Peyer's patch (tissue), 4 donors: ENCODE results near the gene LIPE.

Experiments used
- POLR2A ChIP-seq, 2 donors: fragments of 450-650 bp; IDR thresholded peaks; one replicate each; pipeline ENCODE4 v1.5.1; 2017; ENCODE audit warnings: antibody characterized with exemption in 2 of 2, mild to moderate bottlenecking in 2 of 2, moderate library complexity in 2 of 2
- TF ChIP-seq, protein P1 (sequence below), 6 experiments: fragments of 450-650 bp in 4 of 6; fragments of 200-600 bp in 2 of 6; sonication (generic) in 1 of 6; IDR thresholded peaks; one replicate each; pipeline ENCODE4 v1.5.1; 2017 to 2019; ENCODE audit warnings: antibody characterized with exemption in 6 of 6, mild to moderate bottlenecking in 3 of 6, moderate library complexity in 1 of 6

DNA sequence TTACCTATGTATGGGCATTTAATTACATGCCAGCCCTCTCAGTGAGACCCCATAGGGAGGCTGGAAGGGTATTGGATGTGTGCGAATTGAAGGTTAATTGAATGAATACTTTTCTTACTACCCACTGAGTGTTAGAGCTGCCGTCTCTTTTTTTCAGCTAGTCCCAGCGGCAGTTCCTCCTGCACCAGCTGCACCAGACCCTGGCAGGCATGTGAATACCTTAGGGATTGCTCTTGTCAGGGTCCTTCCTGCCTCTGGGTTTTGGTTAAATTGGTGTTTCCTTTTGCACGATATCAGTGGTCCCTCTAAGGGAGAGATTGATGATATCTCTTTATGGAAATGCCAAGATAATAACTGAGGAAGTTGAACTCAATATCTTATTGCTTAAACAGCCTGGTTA is 25.4 kb upstream of the LIPE start:
- TF ChIP-seq, protein P1, sequence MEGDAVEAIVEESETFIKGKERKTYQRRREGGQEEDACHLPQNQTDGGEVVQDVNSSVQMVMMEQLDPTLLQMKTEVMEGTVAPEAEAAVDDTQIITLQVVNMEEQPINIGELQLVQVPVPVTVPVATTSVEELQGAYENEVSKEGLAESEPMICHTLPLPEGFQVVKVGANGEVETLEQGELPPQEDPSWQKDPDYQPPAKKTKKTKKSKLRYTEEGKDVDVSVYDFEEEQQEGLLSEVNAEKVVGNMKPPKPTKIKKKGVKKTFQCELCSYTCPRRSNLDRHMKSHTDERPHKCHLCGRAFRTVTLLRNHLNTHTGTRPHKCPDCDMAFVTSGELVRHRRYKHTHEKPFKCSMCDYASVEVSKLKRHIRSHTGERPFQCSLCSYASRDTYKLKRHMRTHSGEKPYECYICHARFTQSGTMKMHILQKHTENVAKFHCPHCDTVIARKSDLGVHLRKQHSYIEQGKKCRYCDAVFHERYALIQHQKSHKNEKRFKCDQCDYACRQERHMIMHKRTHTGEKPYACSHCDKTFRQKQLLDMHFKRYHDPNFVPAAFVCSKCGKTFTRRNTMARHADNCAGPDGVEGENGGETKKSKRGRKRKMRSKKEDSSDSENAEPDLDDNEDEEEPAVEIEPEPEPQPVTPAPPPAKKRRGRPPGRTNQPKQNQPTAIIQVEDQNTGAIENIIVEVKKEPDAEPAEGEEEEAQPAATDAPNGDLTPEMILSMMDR (IDR thresholded peaks at IDR 0.05) = no peak
- TF ChIP-seq POLR2A (IDR thresholded peaks at IDR 0.05) = no peak
